WTC11 (cell line): ENCODE results near the gene ALLC.

Experiments used
- AFF4 ChIP-seq: sonication (generic); formaldehyde crosslinking; IDR thresholded peaks from 2 replicates; pipeline ENCODE4 v1.8.1; 2023; ENCODE audit warnings: mild to moderate bottlenecking, missing genetic modification reagents, borderline replicate concordance
- ATF3 ChIP-seq: sonication (generic); formaldehyde crosslinking; conservative IDR thresholded peaks from 2 replicates; pipeline ENCODE4 v1.8.1; 2022; ENCODE audit warnings: mild to moderate bottlenecking, missing genetic modification reagents
- CBFB ChIP-seq: sonication (generic); formaldehyde crosslinking; IDR thresholded peaks from 2 replicates; pipeline ENCODE4 v1.8.1; 2022; ENCODE audit warnings: mild to moderate bottlenecking, low read depth, missing genetic modification reagents
- CTCF ChIP-seq: fragments of 200-600 bp; IDR thresholded peaks from 2 replicates; pipeline ENCODE4 v1.8.0; 2022; ENCODE audit warnings: antibody characterized with exemption
- FOXP4 ChIP-seq: sonication (generic); formaldehyde crosslinking; IDR thresholded peaks from 2 replicates; pipeline ENCODE4 v1.8.0; 2022; ENCODE audit warnings: mild to moderate bottlenecking, missing genetic modification reagents
- IRF1 ChIP-seq: sonication (generic); formaldehyde crosslinking; IDR thresholded peaks from 2 replicates; pipeline ENCODE4 v1.8.0; 2023; ENCODE audit warnings: missing genetic modification reagents
- MAX ChIP-seq: sonication (generic); formaldehyde crosslinking; IDR thresholded peaks from 2 replicates; pipeline ENCODE4 v1.8.0; 2022; ENCODE audit warnings: mild to moderate bottlenecking, missing genetic modification reagents
- NR2C2 ChIP-seq: sonication (generic); formaldehyde crosslinking; IDR thresholded peaks from 2 replicates; pipeline ENCODE4 v1.8.0; 2022; ENCODE audit warnings: mild to moderate bottlenecking, missing genetic modification reagents
- OVOL2 ChIP-seq: fragments of 250-450 bp; sonication (Bioruptor Pico); IDR thresholded peaks from 2 replicates; pipeline ENCODE4 v1.9.0; 2021; ENCODE audit warnings: mild to moderate bottlenecking, borderline replicate concordance
- PREB ChIP-seq: sonication (generic); formaldehyde crosslinking; IDR thresholded peaks from 2 replicates; pipeline ENCODE4 v1.8.1; 2022; ENCODE audit warnings: mild to moderate bottlenecking, missing genetic modification reagents, moderate library complexity, borderline replicate concordance
- SMAD3 ChIP-seq: sonication (generic); formaldehyde crosslinking; IDR thresholded peaks from 2 replicates; pipeline ENCODE4 v1.8.0; 2022; ENCODE audit warnings: missing genetic modification reagents, mild to moderate bottlenecking, borderline replicate concordance
- USF1 ChIP-seq: sonication (generic); formaldehyde crosslinking; IDR thresholded peaks from 2 replicates; pipeline ENCODE4 v1.8.0; 2022; ENCODE audit warnings: mild to moderate bottlenecking, missing genetic modification reagents
- ZMAT4 ChIP-seq: fragments of 250-450 bp; sonication (Bioruptor Pico); IDR thresholded peaks from 2 replicates; pipeline ENCODE4 v1.9.0; 2021; ENCODE audit warnings: mild to moderate bottlenecking
- ZNF121 ChIP-seq: sonication (generic); formaldehyde crosslinking; IDR thresholded peaks from 2 replicates; pipeline ENCODE4 v1.8.0; 2023; ENCODE audit warnings: missing genetic modification reagents

- TF ChIP-seq CTCF (no peak), NR2C2 (CRISPR knock-in tag) (no peak), ATF3 (CRISPR knock-in tag) (no peak), CBFB (CRISPR knock-in tag) (no peak), MAX (peak; percentile 50), PREB (CRISPR knock-in tag) (no peak), OVOL2 (CRISPR knock-in tag) (no peak), USF1 (CRISPR knock-in tag) (no peak), ZNF121 (CRISPR knock-in tag) (peak; percentile 89), ZMAT4 (CRISPR knock-in tag) (no peak), SMAD3 (CRISPR knock-in tag) (no peak), AFF4 (CRISPR knock-in tag) (no peak), FOXP4 (no peak), IRF1 (CRISPR knock-in tag) (no peak)
Observed at GRCh38 chr2:3651691-3652648, 6.0 kb upstream of the ALLC start.
